ENCODE data around the gene AIF1.

DNA sequence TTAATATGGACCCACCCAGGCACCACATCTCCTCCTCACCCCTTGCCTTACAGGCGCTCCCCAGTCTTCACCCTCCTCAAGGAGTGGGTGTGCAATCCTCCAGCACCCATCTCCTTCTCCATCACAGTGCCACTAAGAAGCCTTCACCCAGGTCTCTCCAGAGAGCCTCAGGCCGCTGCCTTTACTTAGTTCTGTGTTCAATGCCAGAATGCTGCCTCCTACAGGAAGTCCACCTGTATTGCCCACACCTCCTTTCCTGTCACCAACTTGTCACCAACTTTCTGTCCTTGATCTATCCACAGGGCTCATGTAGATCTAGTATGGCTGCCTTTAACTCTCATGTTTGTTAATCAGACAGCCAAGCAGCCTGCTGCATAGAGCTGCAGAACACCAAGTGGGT lies 29.5 kb upstream of the AIF1 start:
- TF ChIP-seq YY1 (IDR thresholded peaks at IDR 0.05; ENCODE audit: insufficient read depth, insufficient read length) (no peak), SUZ12 (IDR thresholded peaks at IDR 0.05; ENCODE audit: extremely low read depth, insufficient read depth, insufficient read length) (no peak), ZNF274 (IDR thresholded peaks at IDR 0.05; ENCODE audit: low read depth, low read length) (no peak)

Data from NT2/D1 (cell line).